HUES6 (cell line): Measurements from ENCODE around the gene STXBP4.

ENCODE experiments used
- H3K27ac ChIP-seq: 2 replicates; pipeline ENCODE4 v1.7.0; 2013; ENCODE audit warnings: low read depth, mild to moderate bottlenecking, low read length, inconsistent platforms
- H3K27me3 ChIP-seq: 2 replicates; pipeline ENCODE4 v1.6.1; 2013; ENCODE audit warnings: low read length; ENCODE audit not compliant: control insufficient read depth, insufficient read depth
- H3K36me3 ChIP-seq: 2 replicates; pipeline ENCODE4 v1.6.1; 2013; ENCODE audit warnings: low read length; ENCODE audit not compliant: control insufficient read depth, insufficient read depth
- H3K4me1 ChIP-seq: 2 replicates; pipeline ENCODE4 v1.6.1; 2013; ENCODE audit warnings: low read length; ENCODE audit not compliant: control insufficient read depth, insufficient read depth
- H3K4me3 ChIP-seq: 2 replicates; pipeline ENCODE4 v1.5.1; 2013; ENCODE audit warnings: low read depth, low read length
- H3K9ac ChIP-seq: one replicate; pipeline ENCODE4 v1.6.1; 2013; ENCODE audit warnings: mild to moderate bottlenecking, low read length
- H3K9me3 ChIP-seq: 2 replicates; pipeline ENCODE4 v1.6.1; 2013; ENCODE audit warnings: low read depth, low read length; ENCODE audit not compliant: control insufficient read depth, insufficient read depth

STXBP4 gene

DNA sequence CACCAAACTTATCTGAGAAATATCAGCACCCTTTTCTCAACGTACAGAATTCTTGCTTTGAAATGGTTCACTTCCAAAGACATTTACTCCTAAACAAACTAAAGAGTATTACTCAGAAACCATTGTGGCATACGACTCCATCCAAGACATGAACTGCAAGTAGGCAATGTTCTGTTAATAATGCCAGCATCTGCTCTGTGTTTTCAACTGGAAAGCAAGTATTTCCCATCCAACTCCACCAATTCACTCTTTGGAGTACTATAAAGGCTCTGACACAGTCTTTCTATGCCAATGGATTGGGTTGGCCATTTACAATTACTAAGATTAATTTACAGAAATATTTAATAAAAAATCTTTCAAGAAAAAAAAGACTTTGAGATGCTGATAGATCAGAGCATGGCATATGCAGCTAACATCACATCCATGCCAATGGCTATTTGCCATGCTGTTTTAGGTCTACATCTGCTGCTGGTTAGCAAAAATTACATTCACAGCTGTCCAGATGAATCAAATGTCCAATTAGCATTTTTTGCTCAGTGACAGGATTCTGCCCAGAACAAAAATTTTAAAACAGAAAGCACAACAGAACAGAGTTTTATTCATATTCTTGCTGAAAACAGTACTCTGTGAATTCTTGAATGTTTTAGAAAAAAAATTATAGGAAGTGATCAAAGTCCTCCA lies 230.3 kb downstream of the STXBP4 start:
- Histone ChIP-seq H3K27me3 (no peaks in the 10 kb centered on the region), H3K9me3 (no peaks in the 10 kb centered on the region), H3K36me3 (no peaks in the 10 kb centered on the region), H3K27ac (no peak overlapping the region), H3K4me1 (no peaks in the 10 kb centered on the region; the same call in 1 of the 2 replicates), H3K9ac (no peak overlapping the region), H3K4me3 (no peak overlapping the region)

GRCh38 chr17:55200904-55201303 lies 232.3 kb downstream of the STXBP4 start:
- H3K4me1 ChIP-seq, result no peaks in the 10 kb centered on the region; the same call in 1 of the 2 replicates
- H3K4me3 ChIP-seq, result no peak overlapping the region
- no peak overlapping the region for H3K9ac ChIP-seq
- no peaks in the 10 kb centered on the region for H3K27me3 ChIP-seq
- no peaks in the 10 kb centered on the region for H3K36me3 ChIP-seq
- no peaks in the 10 kb centered on the region for H3K9me3 ChIP-seq
- no peak overlapping the region for H3K27ac ChIP-seq

DNA sequence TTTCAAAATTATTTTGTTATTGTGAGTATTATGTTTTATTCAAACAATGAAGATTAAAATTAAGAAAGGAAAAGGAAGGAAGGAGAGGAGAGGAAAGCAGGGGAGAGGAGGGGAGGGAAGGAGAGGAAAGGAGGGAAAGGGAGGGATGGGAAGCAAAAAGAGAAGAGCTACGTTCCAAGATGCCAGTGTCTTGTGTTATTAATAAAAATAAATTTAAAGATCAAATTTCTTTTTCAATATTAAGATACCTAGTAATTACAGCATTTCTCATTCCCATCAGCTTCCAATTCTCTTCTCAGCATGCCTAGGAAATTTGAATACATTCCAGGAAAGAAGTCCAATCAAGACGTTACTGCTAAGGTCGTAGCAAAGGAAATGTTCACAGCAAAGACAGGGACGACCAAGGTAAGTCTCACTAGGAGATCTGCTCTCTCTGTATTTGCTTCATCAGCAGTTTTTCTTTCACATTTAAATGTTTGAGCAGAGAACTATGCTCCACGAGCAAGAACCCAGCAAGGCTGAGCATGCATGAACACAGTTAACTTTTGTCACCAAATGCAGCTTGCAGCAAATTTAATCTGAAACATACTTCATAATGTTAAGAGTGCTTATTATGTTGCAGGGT lies 232.9 kb downstream of the STXBP4 start:
- H3K27ac ChIP-seq, result no peak overlapping the region
- no peaks in the 10 kb centered on the region; the same call in 1 of the 2 replicates for H3K4me1 ChIP-seq
- H3K9ac ChIP-seq, result no peak overlapping the region
- no peaks in the 10 kb centered on the region for H3K27me3 ChIP-seq
- no peak overlapping the region for H3K4me3 ChIP-seq
- no peaks in the 10 kb centered on the region for H3K9me3 ChIP-seq
- H3K36me3 ChIP-seq, result no peaks in the 10 kb centered on the region

DNA sequence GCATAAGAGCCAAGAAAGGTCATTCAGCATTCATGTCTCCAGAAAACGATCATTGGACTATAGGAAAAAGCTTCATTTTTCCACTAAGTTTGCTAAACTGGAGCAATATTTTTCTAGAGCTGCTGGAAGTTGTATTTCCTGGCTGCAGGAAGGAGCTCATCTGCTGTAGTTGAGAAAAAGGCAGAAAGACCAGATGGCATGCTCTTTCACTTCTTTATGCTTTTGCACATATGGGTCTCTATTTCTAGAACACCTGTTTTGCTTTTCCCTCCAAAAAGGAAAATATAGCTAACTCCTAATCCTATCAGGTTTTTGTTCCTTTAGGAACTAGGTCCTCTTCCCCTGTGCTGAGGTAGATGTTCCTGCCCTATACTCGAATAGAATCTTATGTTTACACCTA lies 234.3 kb downstream of the STXBP4 start:
- Histone ChIP-seq H3K27me3 (no peaks in the 10 kb centered on the region), H3K9me3 (no peaks in the 10 kb centered on the region), H3K9ac (no peak overlapping the region), H3K4me3 (no peak overlapping the region), H3K4me1 (no peaks in the 10 kb centered on the region; the same call in 1 of the 2 replicates), H3K27ac (no peak overlapping the region), H3K36me3 (no peaks in the 10 kb centered on the region)

DNA sequence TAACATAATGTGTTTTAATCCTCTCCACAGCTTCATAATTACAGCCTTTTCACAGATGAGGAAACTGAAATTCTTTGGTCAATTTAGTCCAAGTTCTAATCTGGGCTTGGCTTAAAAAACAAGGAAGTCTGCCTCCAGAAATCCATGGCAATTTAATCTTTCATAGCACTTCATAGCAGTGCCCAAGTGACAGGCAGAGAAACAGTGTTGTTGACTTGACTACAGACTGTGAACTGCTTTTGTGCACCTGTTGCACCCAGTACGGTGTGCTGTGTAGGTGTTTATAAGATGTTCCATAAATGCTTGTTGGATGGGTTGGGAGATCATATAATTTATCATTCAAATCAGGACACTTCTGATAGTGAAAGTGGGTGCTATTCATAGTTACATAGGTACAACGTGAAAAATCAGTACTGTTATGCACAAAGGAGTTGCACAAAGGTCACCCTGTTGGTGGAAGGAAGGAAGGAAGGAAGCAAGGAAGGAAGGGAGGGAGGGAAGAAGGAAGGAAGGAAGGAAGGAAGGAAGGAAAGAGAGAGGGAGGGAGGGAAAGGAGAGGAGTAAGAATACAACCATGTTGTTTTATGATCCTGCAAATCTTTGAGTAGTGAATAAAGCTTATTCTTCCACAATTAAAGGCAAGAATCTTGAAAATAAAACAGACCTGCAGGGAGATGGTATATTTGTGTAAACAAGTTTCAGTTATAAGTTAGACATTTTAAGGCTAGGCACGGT lies 239.7 kb downstream of the STXBP4 start:
- Histone ChIP-seq H3K27me3 (no peaks in the 10 kb centered on the region), H3K4me3 (no peak overlapping the region), H3K9ac (no peak overlapping the region)

DNA sequence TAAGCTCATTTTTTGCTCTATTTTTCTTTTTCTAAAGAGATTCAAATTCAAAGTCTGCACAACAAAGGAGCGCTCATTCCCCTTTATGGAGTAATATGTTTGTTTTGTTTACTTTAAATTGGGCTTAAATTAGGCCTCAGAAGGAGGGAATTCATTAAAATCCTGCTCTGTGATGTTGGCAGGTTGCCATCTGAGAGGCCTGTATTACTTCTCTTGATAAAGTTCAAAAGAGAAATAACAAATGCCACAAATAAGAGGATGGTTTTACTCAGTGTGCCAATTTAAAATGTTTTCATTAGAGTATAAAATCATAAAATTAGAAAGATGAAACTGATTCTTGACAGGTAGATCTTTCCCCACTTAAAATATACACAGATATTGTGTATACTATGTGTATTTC lies 241.7 kb downstream of the STXBP4 start:
- no peaks in the 10 kb centered on the region for H3K4me1 ChIP-seq
- H3K9ac ChIP-seq, result no peak overlapping the region

More for the DNA sequence above, 239.7 kb downstream of the STXBP4 start:
- no peak overlapping the region for H3K27ac ChIP-seq
- no peaks in the 10 kb centered on the region for H3K4me1 ChIP-seq
- no peaks in the 10 kb centered on the region for H3K9me3 ChIP-seq
- H3K36me3 ChIP-seq, result no peaks in the 10 kb centered on the region

DNA sequence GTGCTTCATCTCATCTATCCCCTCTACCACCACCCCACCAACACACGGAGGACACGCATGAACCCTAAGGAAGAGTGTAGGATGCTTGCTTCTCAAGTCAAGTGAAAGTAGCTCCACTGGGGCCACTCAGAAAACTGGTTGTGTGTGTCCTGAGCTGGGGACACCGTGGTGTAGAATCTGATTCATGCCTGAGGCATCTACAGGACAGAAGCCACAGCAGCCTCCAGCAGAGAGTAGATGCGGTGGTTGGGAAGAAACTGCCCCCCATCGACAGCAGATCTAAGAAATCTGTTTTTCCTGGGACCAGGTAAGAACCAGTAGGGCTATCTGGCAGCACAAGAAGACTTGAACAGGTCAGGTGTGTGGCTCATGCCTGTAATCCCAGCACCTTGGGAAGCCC lies 244.3 kb downstream of the STXBP4 start:
- no peaks in the 10 kb centered on the region for H3K9me3 ChIP-seq
- H3K27me3 ChIP-seq, result no peaks in the 10 kb centered on the region

More for the DNA sequence above, 241.7 kb downstream of the STXBP4 start:
- H3K27ac ChIP-seq, result no peak overlapping the region
- H3K4me3 ChIP-seq, result no peak overlapping the region
- no peaks in the 10 kb centered on the region for H3K9me3 ChIP-seq
- H3K27me3 ChIP-seq, result no peaks in the 10 kb centered on the region
- no peaks in the 10 kb centered on the region for H3K36me3 ChIP-seq

DNA sequence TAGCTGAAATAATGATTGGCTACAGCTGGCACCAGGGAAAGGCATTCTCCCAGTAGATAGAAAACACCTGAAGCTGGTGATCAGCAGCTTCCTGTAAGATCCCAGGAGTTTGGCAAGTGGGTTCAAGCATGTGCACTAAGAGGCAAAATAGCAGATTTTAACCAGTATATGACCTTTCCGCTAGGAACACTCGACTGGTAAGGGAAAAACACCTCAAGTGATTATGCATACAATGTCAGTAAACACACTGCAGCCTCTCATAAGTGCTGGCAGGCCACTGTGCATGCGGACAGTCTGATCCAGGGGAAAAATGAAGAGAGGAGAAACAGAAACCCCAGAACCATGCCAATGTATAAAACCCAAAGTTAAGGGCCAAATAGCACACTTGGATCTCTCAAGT lies 247.1 kb downstream of the STXBP4 start:
- H3K4me3 ChIP-seq, result no peak overlapping the region
- no peak overlapping the region for H3K9ac ChIP-seq
- no peaks in the 10 kb centered on the region for H3K27me3 ChIP-seq
- no peaks in the 10 kb centered on the region for H3K36me3 ChIP-seq
- H3K27ac ChIP-seq, result no peak overlapping the region
- no peaks in the 10 kb centered on the region for H3K9me3 ChIP-seq
- H3K4me1 ChIP-seq, result no peaks in the 10 kb centered on the region

More for the DNA sequence above, 244.3 kb downstream of the STXBP4 start:
- Histone ChIP-seq H3K4me1 (no peaks in the 10 kb centered on the region), H3K36me3 (no peaks in the 10 kb centered on the region), H3K4me3 (no peak overlapping the region), H3K9ac (no peak overlapping the region), H3K27ac (no peak overlapping the region)

- no peaks in the 10 kb centered on the region for H3K4me1 ChIP-seq
- no peaks in the 10 kb centered on the region for H3K36me3 ChIP-seq
- H3K9ac ChIP-seq, result no peak overlapping the region
- H3K9me3 ChIP-seq, result no peaks in the 10 kb centered on the region
- H3K27ac ChIP-seq, result no peak overlapping the region
- H3K27me3 ChIP-seq, result no peaks in the 10 kb centered on the region
- H3K4me3 ChIP-seq, result no peak overlapping the region
Measured at GRCh38 chr17:55216888-55217287, 248.3 kb downstream of the STXBP4 start.

DNA sequence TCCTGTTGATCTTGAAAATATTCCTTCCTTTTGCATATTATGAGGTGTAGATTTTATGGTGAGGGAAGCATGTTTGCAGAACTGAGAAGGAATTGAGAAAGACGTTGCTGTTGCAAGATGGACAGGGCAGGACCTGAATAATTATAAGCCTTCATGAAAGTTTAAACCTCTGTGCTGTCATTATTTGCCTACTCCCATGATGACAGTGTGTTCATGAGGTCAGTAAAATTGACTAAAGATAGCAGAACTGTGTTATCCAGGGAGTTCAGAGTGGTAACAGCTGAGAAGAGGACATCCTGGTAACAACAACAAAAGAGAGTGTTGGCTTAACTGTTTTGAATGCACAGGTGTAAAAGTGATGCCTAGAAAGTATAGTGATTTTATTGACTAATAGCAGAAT lies 250.9 kb downstream of the STXBP4 start:
- Histone ChIP-seq H3K27ac (no peak overlapping the region), H3K9me3 (no peaks in the 10 kb centered on the region), H3K4me3 (no peak overlapping the region), H3K36me3 (no peaks in the 10 kb centered on the region), H3K4me1 (no peaks in the 10 kb centered on the region), H3K27me3 (no peaks in the 10 kb centered on the region), H3K9ac (no peak overlapping the region)

DNA sequence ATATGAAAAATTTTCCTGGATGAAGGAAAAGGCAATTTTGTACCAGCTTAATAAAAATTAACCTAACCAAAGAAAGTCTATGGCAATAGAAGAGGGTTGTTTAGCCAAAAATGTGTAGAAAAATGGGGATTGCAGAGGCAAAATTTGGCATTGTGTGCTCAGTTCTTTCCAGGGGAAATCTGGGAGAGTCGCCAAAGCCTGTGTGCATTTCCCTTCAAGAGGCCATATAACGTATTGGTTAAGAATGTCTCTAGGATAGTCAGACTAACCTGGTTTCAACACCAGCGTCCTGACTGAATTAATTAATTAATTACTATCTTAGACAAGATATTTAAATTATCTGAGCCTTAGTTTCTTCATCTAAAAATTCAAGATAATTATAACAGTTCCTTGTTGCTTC lies 251.4 kb downstream of the STXBP4 start:
- Histone ChIP-seq H3K9me3 (no peaks in the 10 kb centered on the region), H3K4me1 (no peaks in the 10 kb centered on the region), H3K27me3 (no peaks in the 10 kb centered on the region), H3K36me3 (no peaks in the 10 kb centered on the region), H3K9ac (no peak overlapping the region), H3K4me3 (no peak overlapping the region), H3K27ac (no peak overlapping the region)
